SK-N-SH treated with all-trans-retinoic acid at 6 μM for 48 hours (cell line): ENCODE measurements around the gene COL9A3.

Experiments used
- ATAC-seq: fragments of 200-7000 bp; cut with Tn5 transposase; 3 replicates; pipeline ENCODE4 v1.9.1; 2020; ENCODE audit warnings: mild to moderate bottlenecking, moderate library complexity
- ARNTL ChIP-seq: fragments of 450-650 bp; formaldehyde crosslinking; IDR thresholded peaks from 2 replicates; pipeline ENCODE4 v1.5.0; 2020; ENCODE audit warnings: low read depth, mild to moderate bottlenecking, moderate library complexity, borderline replicate concordance
- CSDC2 ChIP-seq: fragments of 250-450 bp; sonication (Bioruptor Pico); IDR thresholded peaks from 2 replicates; pipeline ENCODE4 v1.5.0; 2020; ENCODE audit warnings: mild to moderate bottlenecking, moderate library complexity
- ESRRG ChIP-seq: fragments of 250-450 bp; sonication (Bioruptor Pico); IDR thresholded peaks from 2 replicates; pipeline ENCODE4 v1.6.1; 2021; ENCODE audit warnings: mild to moderate bottlenecking
- GLIS3 ChIP-seq: fragments of 250-450 bp; sonication (Bioruptor Pico); IDR thresholded peaks from 2 replicates; pipeline ENCODE4 v1.5.0; 2020; ENCODE audit warnings: mild to moderate bottlenecking, moderate library complexity
- ISL1 ChIP-seq: fragments of 250-450 bp; sonication (Bioruptor Pico); IDR thresholded peaks from 2 replicates; pipeline ENCODE4 v2.1.2; 2022; ENCODE audit warnings: mild to moderate bottlenecking, moderate library complexity
- OSR1 ChIP-seq: fragments of 250-450 bp; sonication (Bioruptor Pico); IDR thresholded peaks from 2 replicates; pipeline ENCODE4 v1.8.0; 2022; ENCODE audit warnings: moderate library complexity, mild to moderate bottlenecking, inconsistent platforms
- SNAI2 ChIP-seq: fragments of 250-450 bp; sonication (Bioruptor Pico); IDR thresholded peaks from 2 replicates; pipeline ENCODE4 v1.5.0; 2020; ENCODE audit warnings: mild to moderate bottlenecking, moderate library complexity
- TCF4 ChIP-seq: fragments of 250-450 bp; sonication (Bioruptor Pico); IDR thresholded peaks from 2 replicates; pipeline ENCODE4 v1.8.0; 2021; ENCODE audit warnings: mild to moderate bottlenecking, moderate library complexity, borderline replicate concordance
- TOX ChIP-seq: fragments of 250-450 bp; sonication (Bioruptor Pico); IDR thresholded peaks from 2 replicates; pipeline ENCODE4 v1.8.0; 2021; ENCODE audit warnings: mild to moderate bottlenecking, moderate library complexity, borderline replicate concordance
- ZC3H10 ChIP-seq: fragments of 250-450 bp; sonication (Bioruptor Pico); IDR thresholded peaks from 2 replicates; pipeline ENCODE4 v1.5.1; 2021; ENCODE audit warnings: mild to moderate bottlenecking, moderate library complexity
- ZFP3 ChIP-seq: fragments of 250-450 bp; sonication (Bioruptor Pico); IDR thresholded peaks from 2 replicates; pipeline ENCODE4 v1.5.0; 2020; ENCODE audit warnings: mild to moderate bottlenecking, moderate library complexity
- ZFP30 ChIP-seq: fragments of 450-650 bp; formaldehyde crosslinking; IDR thresholded peaks from 2 replicates; pipeline ENCODE4 v1.5.0; 2022; ENCODE audit warnings: mild to moderate bottlenecking, moderate library complexity
- ZNF70 ChIP-seq: fragments of 450-650 bp; formaldehyde crosslinking; IDR thresholded peaks from 2 replicates; pipeline ENCODE4 v1.5.0; 2020; ENCODE audit warnings: mild to moderate bottlenecking, moderate library complexity
- TF ChIP-seq, protein P1 (sequence below): fragments of 250-450 bp; sonication (Bioruptor Pico); IDR thresholded peaks from 2 replicates; pipeline ENCODE4 v1.8.0; 2020; ENCODE audit warnings: mild to moderate bottlenecking, moderate library complexity, borderline replicate concordance
- TF ChIP-seq, protein P2 (sequence below): fragments of 250-450 bp; sonication (Bioruptor Pico); IDR thresholded peaks from 2 replicates; pipeline ENCODE4 v1.5.1; 2021; ENCODE audit warnings: mild to moderate bottlenecking, moderate library complexity
- TF ChIP-seq, protein P3 (sequence below): fragments of 250-450 bp; sonication (Bioruptor Pico); IDR thresholded peaks from 2 replicates; pipeline ENCODE4 v1.8.0; 2021; ENCODE audit warnings: low read depth, mild to moderate bottlenecking, moderate library complexity, borderline replicate concordance
- TF ChIP-seq, protein P4 (sequence below): fragments of 250-450 bp; sonication (Bioruptor Pico); IDR thresholded peaks from 2 replicates; pipeline ENCODE4 v1.5.1; 2020; ENCODE audit warnings: low read depth, mild to moderate bottlenecking, moderate library complexity

Gene COL9A3

DNA sequence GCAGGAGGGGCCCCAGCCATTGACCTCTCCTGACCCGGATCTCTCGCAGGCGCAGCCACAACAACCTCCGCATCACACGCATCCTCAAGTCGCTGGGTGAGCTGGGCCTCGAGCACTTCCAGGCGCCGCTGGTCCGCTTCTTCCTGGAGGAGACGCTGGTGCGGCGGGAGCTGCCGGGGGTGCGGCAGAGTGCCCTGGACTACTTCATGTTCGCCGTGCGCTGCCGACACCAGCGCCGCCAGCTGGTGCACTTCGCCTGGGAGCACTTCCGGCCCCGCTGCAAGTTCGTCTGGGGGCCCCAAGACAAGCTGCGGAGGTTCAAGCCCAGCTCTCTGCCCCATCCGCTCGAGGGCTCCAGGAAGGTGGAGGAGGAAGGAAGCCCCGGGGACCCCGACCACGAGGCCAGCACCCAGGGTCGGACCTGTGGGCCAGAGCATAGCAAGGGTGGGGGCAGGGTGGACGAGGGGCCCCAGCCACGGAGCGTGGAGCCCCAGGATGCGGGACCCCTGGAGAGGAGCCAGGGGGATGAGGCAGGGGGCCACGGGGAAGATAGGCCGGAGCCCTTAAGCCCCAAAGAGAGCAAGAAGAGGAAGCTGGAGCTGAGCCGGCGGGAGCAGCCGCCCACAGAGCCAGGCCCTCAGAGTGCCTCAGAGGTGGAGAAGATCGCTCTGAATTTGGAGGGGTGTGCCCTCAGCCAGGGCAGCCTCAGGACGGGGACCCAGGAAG lies 4.5 kb upstream of the COL9A3 start (continued):
- TF ChIP-seq ESRRG (CRISPR knock-in tag) = no peak

DNA sequence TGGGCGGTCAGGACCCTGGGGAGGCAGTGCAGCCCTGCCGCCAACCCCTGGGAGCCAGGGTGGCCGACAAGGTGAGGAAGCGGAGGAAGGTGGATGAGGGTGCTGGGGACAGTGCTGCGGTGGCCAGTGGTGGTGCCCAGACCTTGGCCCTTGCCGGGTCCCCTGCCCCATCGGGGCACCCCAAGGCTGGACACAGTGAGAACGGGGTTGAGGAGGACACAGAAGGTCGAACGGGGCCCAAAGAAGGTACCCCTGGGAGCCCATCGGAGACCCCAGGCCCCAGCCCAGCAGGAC lies 4.0 kb upstream of the COL9A3 start:
- TF ChIP-seq, protein P1, sequence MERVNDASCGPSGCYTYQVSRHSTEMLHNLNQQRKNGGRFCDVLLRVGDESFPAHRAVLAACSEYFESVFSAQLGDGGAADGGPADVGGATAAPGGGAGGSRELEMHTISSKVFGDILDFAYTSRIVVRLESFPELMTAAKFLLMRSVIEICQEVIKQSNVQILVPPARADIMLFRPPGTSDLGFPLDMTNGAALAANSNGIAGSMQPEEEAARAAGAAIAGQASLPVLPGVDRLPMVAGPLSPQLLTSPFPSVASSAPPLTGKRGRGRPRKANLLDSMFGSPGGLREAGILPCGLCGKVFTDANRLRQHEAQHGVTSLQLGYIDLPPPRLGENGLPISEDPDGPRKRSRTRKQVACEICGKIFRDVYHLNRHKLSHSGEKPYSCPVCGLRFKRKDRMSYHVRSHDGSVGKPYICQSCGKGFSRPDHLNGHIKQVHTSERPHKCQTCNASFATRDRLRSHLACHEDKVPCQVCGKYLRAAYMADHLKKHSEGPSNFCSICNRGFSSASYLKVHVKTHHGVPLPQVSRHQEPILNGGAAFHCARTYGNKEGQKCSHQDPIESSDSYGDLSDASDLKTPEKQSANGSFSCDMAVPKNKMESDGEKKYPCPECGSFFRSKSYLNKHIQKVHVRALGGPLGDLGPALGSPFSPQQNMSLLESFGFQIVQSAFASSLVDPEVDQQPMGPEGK (CRISPR knock-in tag) = no peak
- no peak for TF ChIP-seq ZNF70 (CRISPR knock-in tag)
- TF ChIP-seq ZFP3 (CRISPR knock-in tag) = no peak
- no peak for TF ChIP-seq ZC3H10 (CRISPR knock-in tag)
- no peak for TF ChIP-seq SNAI2
- TF ChIP-seq CSDC2 (CRISPR knock-in tag) = no peak
- no peak for TF ChIP-seq ZFP30 (CRISPR knock-in tag)
- TF ChIP-seq TOX (CRISPR knock-in tag) = no peak
- no peak for TF ChIP-seq GLIS3
- TF ChIP-seq ISL1 (CRISPR knock-in tag) = no peak
- no peak for TF ChIP-seq OSR1 (CRISPR knock-in tag)
- TF ChIP-seq, all 23 proteins: peak for 0
- ATAC-seq = no peak

DNA sequence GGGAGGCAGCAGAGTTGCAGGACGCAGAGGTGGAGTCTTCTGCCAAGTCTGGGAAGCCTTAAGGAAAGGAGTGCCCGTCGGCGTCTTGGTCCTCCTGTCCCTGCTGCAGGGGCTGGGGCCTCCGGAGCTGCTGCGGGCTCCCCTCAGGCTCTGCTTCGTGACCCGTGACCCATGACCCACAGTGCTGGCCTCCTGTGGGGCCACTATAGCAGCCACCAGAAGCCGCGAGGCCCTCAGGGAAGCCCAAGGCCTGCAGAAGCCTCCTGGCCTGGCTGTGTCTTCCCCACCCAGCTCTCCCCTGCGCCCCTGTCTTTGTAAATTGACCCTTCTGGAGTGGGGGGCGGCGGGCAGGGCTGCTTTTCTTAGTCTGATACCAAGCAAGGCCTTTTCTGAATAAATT lies 3.3 kb upstream of the COL9A3 start:
- TF ChIP-seq, protein P2, sequence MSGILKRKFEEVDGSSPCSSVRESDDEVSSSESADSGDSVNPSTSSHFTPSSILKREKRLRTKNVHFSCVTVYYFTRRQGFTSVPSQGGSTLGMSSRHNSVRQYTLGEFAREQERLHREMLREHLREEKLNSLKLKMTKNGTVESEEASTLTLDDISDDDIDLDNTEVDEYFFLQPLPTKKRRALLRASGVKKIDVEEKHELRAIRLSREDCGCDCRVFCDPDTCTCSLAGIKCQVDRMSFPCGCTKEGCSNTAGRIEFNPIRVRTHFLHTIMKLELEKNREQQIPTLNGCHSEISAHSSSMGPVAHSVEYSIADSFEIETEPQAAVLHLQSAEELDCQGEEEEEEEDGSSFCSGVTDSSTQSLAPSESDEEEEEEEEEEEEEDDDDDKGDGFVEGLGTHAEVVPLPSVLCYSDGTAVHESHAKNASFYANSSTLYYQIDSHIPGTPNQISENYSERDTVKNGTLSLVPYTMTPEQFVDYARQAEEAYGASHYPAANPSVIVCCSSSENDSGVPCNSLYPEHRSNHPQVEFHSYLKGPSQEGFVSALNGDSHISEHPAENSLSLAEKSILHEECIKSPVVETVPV (CRISPR knock-in tag) = no peak
- TF ChIP-seq, protein P1 (CRISPR knock-in tag) = no peak
- TF ChIP-seq TOX (CRISPR knock-in tag) (no peak), ZC3H10 (CRISPR knock-in tag) (no peak), ISL1 (CRISPR knock-in tag) (no peak), ZNF70 (CRISPR knock-in tag) (no peak), ZFP3 (CRISPR knock-in tag) (no peak), TCF4 (CRISPR knock-in tag) (no peak), ARNTL (CRISPR knock-in tag) (no peak)
- TF ChIP-seq, protein P3, sequence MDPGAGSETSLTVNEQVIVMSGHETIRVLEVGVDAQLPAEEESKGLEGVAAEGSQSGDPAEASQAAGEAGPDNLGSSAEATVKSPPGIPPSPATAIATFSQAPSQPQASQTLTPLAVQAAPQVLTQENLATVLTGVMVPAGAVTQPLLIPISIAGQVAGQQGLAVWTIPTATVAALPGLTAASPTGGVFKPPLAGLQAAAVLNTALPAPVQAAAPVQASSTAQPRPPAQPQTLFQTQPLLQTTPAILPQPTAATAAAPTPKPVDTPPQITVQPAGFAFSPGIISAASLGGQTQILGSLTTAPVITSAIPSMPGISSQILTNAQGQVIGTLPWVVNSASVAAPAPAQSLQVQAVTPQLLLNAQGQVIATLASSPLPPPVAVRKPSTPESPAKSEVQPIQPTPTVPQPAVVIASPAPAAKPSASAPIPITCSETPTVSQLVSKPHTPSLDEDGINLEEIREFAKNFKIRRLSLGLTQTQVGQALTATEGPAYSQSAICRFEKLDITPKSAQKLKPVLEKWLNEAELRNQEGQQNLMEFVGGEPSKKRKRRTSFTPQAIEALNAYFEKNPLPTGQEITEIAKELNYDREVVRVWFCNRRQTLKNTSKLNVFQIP = no peak
- TF ChIP-seq, protein P4, sequence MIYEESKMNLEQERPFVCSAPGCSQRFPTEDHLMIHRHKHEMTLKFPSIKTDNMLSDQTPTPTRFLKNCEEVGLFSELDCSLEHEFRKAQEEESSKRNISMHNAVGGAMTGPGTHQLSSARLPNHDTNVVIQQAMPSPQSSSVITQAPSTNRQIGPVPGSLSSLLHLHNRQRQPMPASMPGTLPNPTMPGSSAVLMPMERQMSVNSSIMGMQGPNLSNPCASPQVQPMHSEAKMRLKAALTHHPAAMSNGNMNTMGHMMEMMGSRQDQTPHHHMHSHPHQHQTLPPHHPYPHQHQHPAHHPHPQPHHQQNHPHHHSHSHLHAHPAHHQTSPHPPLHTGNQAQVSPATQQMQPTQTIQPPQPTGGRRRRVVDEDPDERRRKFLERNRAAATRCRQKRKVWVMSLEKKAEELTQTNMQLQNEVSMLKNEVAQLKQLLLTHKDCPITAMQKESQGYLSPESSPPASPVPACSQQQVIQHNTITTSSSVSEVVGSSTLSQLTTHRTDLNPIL (CRISPR knock-in tag) = no peak
- no peak for ATAC-seq

DNA sequence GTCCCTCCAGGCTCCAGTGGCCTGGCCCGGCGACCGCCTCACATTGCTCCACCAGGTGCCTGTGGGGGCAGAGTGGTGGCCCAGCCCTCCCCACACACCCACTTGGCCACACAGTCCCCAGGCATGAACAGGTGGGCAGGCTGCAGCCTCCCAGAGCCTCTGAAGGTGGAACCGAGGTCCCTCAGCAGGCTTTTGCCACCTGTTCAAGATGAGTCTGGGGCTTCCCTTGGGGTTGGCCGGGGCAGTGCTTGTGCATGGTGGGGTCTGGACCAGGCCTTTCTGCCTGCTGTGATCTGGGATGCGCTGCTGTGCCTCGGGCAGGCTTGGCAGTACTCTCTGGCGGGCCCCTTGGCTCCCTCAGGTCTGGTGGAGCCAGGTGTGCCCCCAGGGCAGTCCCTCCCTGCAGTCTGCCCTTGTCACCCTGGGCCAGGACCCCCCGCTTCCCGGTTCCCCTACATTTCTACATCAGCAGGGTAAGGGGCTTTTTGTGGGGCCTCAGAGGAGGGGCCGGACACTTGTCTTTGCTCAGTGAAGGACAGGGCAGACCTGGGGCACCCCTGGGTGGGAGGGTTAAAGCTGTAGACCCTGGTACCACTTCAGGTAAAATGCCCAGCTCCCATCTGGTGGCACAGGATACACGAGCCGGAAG lies 2.7 kb upstream of the COL9A3 start:
- ATAC-seq = no peak
- no peak for TF ChIP-seq ESRRG (CRISPR knock-in tag)
- no peak for TF ChIP-seq ZFP3 (CRISPR knock-in tag)
- no peak for TF ChIP-seq ISL1 (CRISPR knock-in tag)
- TF ChIP-seq TCF4 (CRISPR knock-in tag) = no peak
- TF ChIP-seq ZFP30 (CRISPR knock-in tag) = no peak
- no peak for TF ChIP-seq GLIS3
- no peak for TF ChIP-seq CSDC2 (CRISPR knock-in tag)
- TF ChIP-seq, protein P2 (CRISPR knock-in tag) = no peak
- TF ChIP-seq, all 23 proteins: peak for 0
